Colonic mucosa (tissue), 4 donors: ENCODE data around the gene GET4. TPM values are rescaled to one million over a fixed set of nuclear protein-coding genes. Genes with fewer than 3 reads are reported as not detected.

ENCODE experiments used
- DNase-seq: peaks from one replicate; pipeline ENCODE4 v3.0.0-alpha.2; 2020
- H3K27ac ChIP-seq: fragments of 200-600 bp; one replicate; pipeline ENCODE4 v1.8.0; 2021
- H3K27me3 ChIP-seq: fragments of 200-600 bp; one replicate; pipeline ENCODE4 v1.8.0; 2021
- H3K36me3 ChIP-seq: fragments of 200-600 bp; one replicate; pipeline ENCODE4 v1.8.0; 2021
- H3K4me1 ChIP-seq: fragments of 200-600 bp; one replicate; pipeline ENCODE4 v1.8.0; 2021; ENCODE audit warnings: mild to moderate bottlenecking
- H3K4me3 ChIP-seq: fragments of 200-600 bp; one replicate; pipeline ENCODE4 v1.8.0; 2021
- H3K9ac ChIP-seq, 2 donors: one replicate each; pipeline ENCODE4 v1.7.0; 2013; ENCODE audit warnings: control low read depth in 2 of 2, low read depth in 2 of 2, low read length in 2 of 2
- H3K9me3 ChIP-seq: fragments of 200-600 bp; one replicate; pipeline ENCODE4 v1.8.0; 2021
- CTCF ChIP-seq: fragments of 200-600 bp; IDR thresholded peaks from one replicate; pipeline ENCODE4 v1.8.0; 2022; ENCODE audit warnings: antibody characterized with exemption, mild to moderate bottlenecking
- intact Hi-C: fragments of 100-400 bp; cut with DNase I; formaldehyde crosslinking; loops from one replicate; pipeline ENCODE4 v1.14.1; 2022
- total RNA-seq, 2 donors: library from RNA; stranded (reverse); fragmentation: NEBNext Ultra II Directional in 1 of 2; extraction: Animal tissue kit (Norgen Biotek cat#: 25700) in 1 of 2; gene quantifications; one replicate each; pipeline ENCODE4 v1.2.1, GENCODE V29; 2021
- donor health status: healthy.
- donor health status: DM: no; HTN: no; CAD: no.
- donor health status: DM: no; HTN: no; CAD: no.

The GET4 gene
- total RNA-seq, 2 donors from 2014 or later, result 33.0 to 35.9 TPM

GRCh38 chr7:888081-889024, 12.0 kb downstream of the GET4 start:
- Histone ChIP-seq H3K36me3 (peaks cover 16% of the 10 kb centered on the region), H3K27me3 (no peaks in the 10 kb centered on the region), H3K4me3 (no peak overlapping the region), H3K4me1 (no peaks in the 10 kb centered on the region), H3K9ac (no peak overlapping the region), H3K9me3 (no peaks in the 10 kb centered on the region), H3K27ac (no peak overlapping the region)
- intact Hi-C loops, result no loop called here
- TF ChIP-seq CTCF, result no peak
- DNase-seq, result no peak

GRCh38 chr7:889025-889390, 12.7 kb downstream of the GET4 start:
- no peak for DNase-seq
- Histone ChIP-seq H3K4me1 (no peaks in the 10 kb centered on the region), H3K4me3 (no peak overlapping the region), H3K9me3 (no peaks in the 10 kb centered on the region), H3K27ac (no peak overlapping the region), H3K36me3 (peaks cover 16% of the 10 kb centered on the region), H3K27me3 (no peaks in the 10 kb centered on the region), H3K9ac (no peak overlapping the region)
- no peak for TF ChIP-seq CTCF
- intact Hi-C loops, result no loop called here

GRCh38 chr7:889391-889790, 13.0 kb downstream of the GET4 start:
- intact Hi-C loops, result no loop called here
- H3K27ac ChIP-seq, result no peak overlapping the region
- H3K27me3 ChIP-seq, result no peaks in the 10 kb centered on the region
- DNase-seq, result no peak
- H3K9ac ChIP-seq, result no peak overlapping the region
- no peak overlapping the region for H3K4me3 ChIP-seq
- no peaks in the 10 kb centered on the region for H3K4me1 ChIP-seq
- no peak for TF ChIP-seq CTCF
- peaks cover 16% of the 10 kb centered on the region for H3K36me3 ChIP-seq
- no peaks in the 10 kb centered on the region for H3K9me3 ChIP-seq

- Histone ChIP-seq H3K27me3 (no peaks in the 10 kb centered on the region), H3K4me1 (no peaks in the 10 kb centered on the region), H3K9me3 (no peaks in the 10 kb centered on the region), H3K9ac (no peak overlapping the region), H3K36me3 (peaks cover 18% of the 10 kb centered on the region), H3K4me3 (no peak overlapping the region), H3K27ac (no peak overlapping the region)
- DNase-seq, result no peak
- intact Hi-C loops, result no loop called here
- no peak for TF ChIP-seq CTCF
These were observed 14.5 kb downstream of the GET4 start for GRCh38 chr7:890868-891267.

- intact Hi-C loops, result no loop called here
- H3K4me1 ChIP-seq, result no peaks in the 10 kb centered on the region
- H3K27me3 ChIP-seq, result no peaks in the 10 kb centered on the region
- H3K9me3 ChIP-seq, result no peaks in the 10 kb centered on the region
- no peak overlapping the region for H3K9ac ChIP-seq
- no peak overlapping the region for H3K4me3 ChIP-seq
- no peak overlapping the region for H3K27ac ChIP-seq
- no peak for TF ChIP-seq CTCF
- no peak for DNase-seq
- H3K36me3 ChIP-seq, result peaks cover 20% of the 10 kb centered on the region
These were observed 14.9 kb downstream of the GET4 start for GRCh38 chr7:891291-891690.
